H9 (cell line): ENCODE results near the gene TSPOAP1. TPM values are rescaled to one million over a fixed set of nuclear protein-coding genes. Genes with fewer than 3 reads are reported as not detected.
A peak's percentile ranks its signal among the peaks of the same experiment; 100 is the strongest.

ENCODE experiments used
- DNase-seq: peaks from one replicate; pipeline ENCODE4 v3.0.0-alpha.2; 2017
- H2AFZ ChIP-seq: one replicate; pipeline ENCODE4 v1.6.1; 2013; ENCODE audit warnings: mild to moderate bottlenecking, low read length, control low read depth, moderate library complexity
- H2AK5ac ChIP-seq: 2 replicates; pipeline ENCODE4 v1.6.1; 2013; ENCODE audit warnings: low read length, control low read depth, mixed read lengths; ENCODE audit not compliant: insufficient read length
- H2BK120ac ChIP-seq: one replicate; pipeline ENCODE4 v1.6.1; 2013; ENCODE audit warnings: low read depth, mild to moderate bottlenecking, low read length, control low read depth, inconsistent platforms; ENCODE audit not compliant: poor library complexity, severe bottlenecking
- H2BK12ac ChIP-seq: 2 replicates; pipeline ENCODE4 v1.6.1; 2013; ENCODE audit warnings: low read length, control low read depth, mixed read lengths, low read depth; ENCODE audit not compliant: insufficient read length
- H2BK15ac ChIP-seq: 2 replicates; pipeline ENCODE4 v1.6.1; 2013; ENCODE audit warnings: low read depth, low read length, control low read depth
- H2BK20ac ChIP-seq: one replicate; pipeline ENCODE4 v1.6.1; 2013; ENCODE audit warnings: low read depth, mild to moderate bottlenecking, low read length, control low read depth, inconsistent platforms; ENCODE audit not compliant: poor library complexity, severe bottlenecking
- H2BK5ac ChIP-seq: 2 replicates; pipeline ENCODE4 v1.6.1; 2013; ENCODE audit warnings: low read length, control low read depth, mixed read lengths; ENCODE audit not compliant: insufficient read length
- H3K14ac ChIP-seq: 2 replicates; pipeline ENCODE4 v1.6.1; 2013; ENCODE audit warnings: low read length, control low read depth; ENCODE audit not compliant: insufficient read depth
- H3K18ac ChIP-seq: 2 replicates; pipeline ENCODE4 v1.6.1; 2013; ENCODE audit warnings: low read depth, mild to moderate bottlenecking, mixed read lengths, low read length, control low read depth; ENCODE audit not compliant: insufficient read length
- H3K23ac ChIP-seq: 2 replicates; pipeline ENCODE4 v1.6.1; 2013; ENCODE audit warnings: low read length, control low read depth, mixed read lengths, low read depth; ENCODE audit not compliant: insufficient read length
- H3K23me2 ChIP-seq: 2 replicates; pipeline ENCODE4 v1.6.1; 2013; ENCODE audit warnings: low read depth, mild to moderate bottlenecking, mixed read lengths, low read length, control low read depth; ENCODE audit not compliant: insufficient read length, poor library complexity, severe bottlenecking
- H3K27ac ChIP-seq: 2 replicates; pipeline ENCODE4 v1.5.1; 2013; ENCODE audit warnings: low read length, control low read depth, mixed read lengths, low read depth; ENCODE audit not compliant: insufficient read length
- H3K27me3 ChIP-seq: 2 replicates; pipeline ENCODE4 v1.6.1; 2013; ENCODE audit warnings: low read length, control low read depth, inconsistent platforms; ENCODE audit not compliant: insufficient read depth
- H3K4ac ChIP-seq: 2 replicates; pipeline ENCODE4 v1.6.1; 2013; ENCODE audit warnings: low read depth, mild to moderate bottlenecking, control low read depth, inconsistent platforms, low read length, moderate library complexity
- H3K4me1 ChIP-seq: 2 replicates; pipeline ENCODE4 v1.6.1; 2013; ENCODE audit warnings: low read length, control low read depth, inconsistent platforms; ENCODE audit not compliant: insufficient read depth
- H3K4me2 ChIP-seq: 2 replicates; pipeline ENCODE4 v1.6.1; 2013; ENCODE audit warnings: low read length, control low read depth, mixed read lengths; ENCODE audit not compliant: insufficient read length, insufficient read depth
- H3K56ac ChIP-seq: 2 replicates; pipeline ENCODE4 v1.6.1; 2013; ENCODE audit warnings: low read depth, mild to moderate bottlenecking, mixed read lengths, low read length, control low read depth; ENCODE audit not compliant: insufficient read length
- H3K79me1 ChIP-seq: 2 replicates; pipeline ENCODE4 v1.6.1; 2013; ENCODE audit warnings: low read depth, mild to moderate bottlenecking, moderate library complexity, low read length, control low read depth, inconsistent platforms; ENCODE audit not compliant: insufficient read depth, poor library complexity, severe bottlenecking
- H3K79me2 ChIP-seq: 2 replicates; pipeline ENCODE4 v1.6.1; 2013; ENCODE audit warnings: low read length, control low read depth, inconsistent platforms; ENCODE audit not compliant: insufficient read depth
- H3K9ac ChIP-seq: 2 replicates; pipeline ENCODE4 v1.6.1; 2013; ENCODE audit warnings: low read length, control low read depth, mixed read lengths; ENCODE audit not compliant: insufficient read length; ENCODE audit errors: extremely low read depth
- H3K9me3 ChIP-seq: one replicate; pipeline ENCODE4 v1.6.1; 2013; ENCODE audit warnings: low read depth, low read length, inconsistent platforms; ENCODE audit not compliant: control insufficient read depth
- H3T11ph ChIP-seq: one replicate; pipeline ENCODE4 v1.6.1; 2013; ENCODE audit warnings: mild to moderate bottlenecking, low read length, control low read depth, inconsistent platforms
- H4K20me1 ChIP-seq: one replicate; pipeline ENCODE4 v1.6.1; 2013; ENCODE audit not compliant: control insufficient read depth, insufficient read length, insufficient read depth
- H4K5ac ChIP-seq: 2 replicates; pipeline ENCODE4 v1.6.1; 2013; ENCODE audit warnings: low read depth, mild to moderate bottlenecking, mixed read lengths, low read length, control low read depth; ENCODE audit not compliant: insufficient read length
- H4K8ac ChIP-seq: replicated peaks from 2 replicates; pipeline ENCODE4 v1.6.1; 2013; ENCODE audit warnings: low read length, control low read depth, mixed read lengths, low read depth; ENCODE audit not compliant: insufficient read length
- H4K91ac ChIP-seq: 2 replicates; pipeline ENCODE4 v1.6.1; 2013; ENCODE audit warnings: low read depth, mild to moderate bottlenecking, moderate library complexity, mixed read lengths, low read length, control low read depth; ENCODE audit not compliant: insufficient read length
- H3K27ac Mint-ChIP-seq, 3 experiments: 2 replicates in 2 of 3; 3 replicates in 1 of 3; pipeline ENCODE4 v1.8.0; 2020 to 2021; ENCODE audit warnings: mixed read lengths in 3 of 3, mild to moderate bottlenecking in 1 of 3, moderate library complexity in 1 of 3
- H3K27me3 Mint-ChIP-seq: 2 replicates; pipeline ENCODE4 v1.8.0; 2021; ENCODE audit warnings: low read depth, mild to moderate bottlenecking, moderate library complexity, mixed read lengths
- H3K36me3 Mint-ChIP-seq, 3 experiments: 2 replicates in 2 of 3; 3 replicates in 1 of 3; pipeline ENCODE4 v1.8.0; 2020 to 2021; ENCODE audit warnings: low read depth in 3 of 3, mixed read lengths in 3 of 3; ENCODE audit not compliant: insufficient read depth in 1 of 3
- H3K4me1 Mint-ChIP-seq, 2 experiments: 2 replicates each; pipeline ENCODE4 v1.8.0; 2020; ENCODE audit warnings: mixed read lengths in 2 of 2
- H3K4me3 Mint-ChIP-seq, 2 experiments: 2 replicates in 1 of 2; 3 replicates in 1 of 2; pipeline ENCODE4 v1.8.0; 2020 to 2021; ENCODE audit warnings: mild to moderate bottlenecking in 2 of 2, mixed read lengths in 2 of 2, moderate library complexity in 1 of 2
- H3K9me3 Mint-ChIP-seq, 2 experiments: 2 replicates in 1 of 2; 3 replicates in 1 of 2; pipeline ENCODE4 v1.8.0; 2020; ENCODE audit warnings: mild to moderate bottlenecking in 2 of 2, mixed read lengths in 2 of 2, moderate library complexity in 1 of 2
- WGBS: extraction: QIAGEN DNeasy Blood & Tissue Kit; methylation state at CpG from one replicate; pipeline ENCODE4 v1.1.7; 2013; ENCODE audit warnings: missing lambda C conversion rate, low lambda C conversion rate, mixed read lengths; ENCODE audit not compliant: insufficient read length; ENCODE audit errors: extremely low coverage; 5-methylcytosine and 5-hydroxymethylcytosine counted together
- total RNA-seq: library from RNA; stranded (reverse); gene quantifications from 2 replicates; pipeline ENCODE4 v1.2.1, GENCODE V29; 2021
- TF ChIP-seq, protein P1 (sequence below): fragments of 200-600 bp; sonication (generic); conservative IDR thresholded peaks from 3 replicates; pipeline ENCODE4 v1.8.0; 2021; ENCODE audit warnings: antibody characterized with exemption, mild to moderate bottlenecking

Gene TSPOAP1
- total RNA-seq, 1 experiment from 2014 or later = 17.3 TPM

DNA sequence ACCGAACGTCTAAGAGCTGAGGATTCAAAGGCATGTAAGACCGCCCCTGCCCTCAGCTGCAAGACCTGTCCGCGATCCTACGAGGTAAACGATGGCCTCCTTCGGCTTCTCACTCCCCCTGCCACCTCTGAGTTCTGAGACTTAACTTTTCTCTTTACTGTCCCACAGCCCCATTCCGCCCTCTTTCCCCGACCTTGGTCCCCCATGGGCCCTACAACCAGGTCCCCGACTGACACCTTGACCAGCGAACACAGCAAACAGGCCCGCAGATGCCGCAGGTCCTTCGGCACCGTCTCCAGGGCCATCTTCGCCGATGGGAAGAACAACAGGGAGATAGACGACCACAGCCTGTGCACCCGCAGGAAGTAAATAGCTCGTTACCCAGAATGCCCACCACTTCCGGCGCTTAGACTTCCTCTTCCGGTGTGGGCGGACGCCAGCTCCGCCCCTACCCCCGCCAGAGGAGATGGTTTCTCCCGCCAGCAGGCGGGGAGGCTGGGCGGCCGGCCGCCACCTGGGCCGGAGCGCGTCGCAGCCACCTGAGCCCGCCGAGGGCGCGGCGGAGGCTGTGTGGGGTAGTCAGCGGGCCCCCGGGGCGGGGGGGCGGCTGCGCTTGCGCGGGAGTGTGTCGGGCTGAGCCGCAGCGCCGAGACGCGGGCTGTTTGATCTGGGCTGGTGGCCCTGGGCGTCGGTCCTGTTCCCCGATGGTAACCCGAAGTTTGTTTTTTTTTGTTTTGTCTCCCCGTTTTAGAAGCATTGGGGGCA, 23.4 kb upstream of the TSPOAP1 start, which contains the start of gene SUPT4H1:
Gene SUPT4H1 (minus strand): TSS at position 371 of the 765 bp plus-strand sequence. CDS start 66 bp downstream, at position 305.
- H2BK20ac ChIP-seq = no peak within 1 kb of the TSS
- H3K79me2 ChIP-seq = peaks cover 5% of the 10 kb centered on the region; the same call in 1 of the 2 replicates
- no peak within 1 kb of the TSS for H3K4ac ChIP-seq
- H2AFZ ChIP-seq = no peak within 1 kb of the TSS
- H3K36me3 Mint-ChIP-seq = peaks cover 22 to 40% (median 37%) of the 10 kb centered on the region in 3 experiments
- no peak within 1 kb of the TSS for H3K56ac ChIP-seq
- no CpG with 5 or more reads among the region's 60 CpGs for WGBS
- no peaks in the 10 kb centered on the region for H3K9me3 Mint-ChIP-seq
- peak within 1 kb of the TSS; percentile 44 for H2BK5ac ChIP-seq
- no peak within 1 kb of the TSS for H3K23ac ChIP-seq
- peak within 1 kb of the TSS; percentile 98 to 100 (median 99) for H3K27ac Mint-ChIP-seq
- H3T11ph ChIP-seq = no peak within 1 kb of the TSS
- H3K4me1 ChIP-seq = no peaks in the 10 kb centered on the region
- no peaks in the 10 kb centered on the region for H3K27me3 ChIP-seq
- H2BK120ac ChIP-seq = no peak within 1 kb of the TSS
- peak within 1 kb of the TSS; percentile 99 for H3K4me2 ChIP-seq
- peak within 1 kb of the TSS; percentile 18 for H3K27ac ChIP-seq
- H4K91ac ChIP-seq = no peak within 1 kb of the TSS
- peaks cover 2% of the 10 kb centered on the region for H3K79me1 ChIP-seq
- peak within 1 kb of the TSS; percentile 81 for H3K14ac ChIP-seq
- H3K9ac ChIP-seq = peak within 1 kb of the TSS; percentile 96
- H3K27me3 Mint-ChIP-seq = peaks cover 5% of the 10 kb centered on the region; the same call in 1 of the 2 replicates
- peak within 1 kb of the TSS; percentile 79 for H4K8ac ChIP-seq
- peak within 1 kb of the TSS; percentile 27 for H4K5ac ChIP-seq
- H2BK15ac ChIP-seq = no peak within 1 kb of the TSS
- peaks cover 10% of the 10 kb centered on the region for H3K23me2 ChIP-seq
- TF ChIP-seq, protein P1, sequence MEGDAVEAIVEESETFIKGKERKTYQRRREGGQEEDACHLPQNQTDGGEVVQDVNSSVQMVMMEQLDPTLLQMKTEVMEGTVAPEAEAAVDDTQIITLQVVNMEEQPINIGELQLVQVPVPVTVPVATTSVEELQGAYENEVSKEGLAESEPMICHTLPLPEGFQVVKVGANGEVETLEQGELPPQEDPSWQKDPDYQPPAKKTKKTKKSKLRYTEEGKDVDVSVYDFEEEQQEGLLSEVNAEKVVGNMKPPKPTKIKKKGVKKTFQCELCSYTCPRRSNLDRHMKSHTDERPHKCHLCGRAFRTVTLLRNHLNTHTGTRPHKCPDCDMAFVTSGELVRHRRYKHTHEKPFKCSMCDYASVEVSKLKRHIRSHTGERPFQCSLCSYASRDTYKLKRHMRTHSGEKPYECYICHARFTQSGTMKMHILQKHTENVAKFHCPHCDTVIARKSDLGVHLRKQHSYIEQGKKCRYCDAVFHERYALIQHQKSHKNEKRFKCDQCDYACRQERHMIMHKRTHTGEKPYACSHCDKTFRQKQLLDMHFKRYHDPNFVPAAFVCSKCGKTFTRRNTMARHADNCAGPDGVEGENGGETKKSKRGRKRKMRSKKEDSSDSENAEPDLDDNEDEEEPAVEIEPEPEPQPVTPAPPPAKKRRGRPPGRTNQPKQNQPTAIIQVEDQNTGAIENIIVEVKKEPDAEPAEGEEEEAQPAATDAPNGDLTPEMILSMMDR = no peak
- H3K9me3 ChIP-seq = no peaks in the 10 kb centered on the region
- H2BK12ac ChIP-seq = no peak within 1 kb of the TSS
- H3K4me1 Mint-ChIP-seq = peaks cover 12 to 15% of the 10 kb centered on the region in 2 experiments
- H3K18ac ChIP-seq = peak within 1 kb of the TSS; percentile 90
- H3K4me3 Mint-ChIP-seq = peak within 1 kb of the TSS; percentile 100
- no peak within 1 kb of the TSS for H2AK5ac ChIP-seq
- H4K20me1 ChIP-seq = no peaks in the 10 kb centered on the region
- DNase-seq = peak; percentile 98
